Suprapubic skin (tissue), 3 donors: ENCODE results near the gene CRKL.

Experiments
- POLR2A ChIP-seq, 2 donors: fragments of 450-650 bp; IDR thresholded peaks; one replicate each; pipeline ENCODE4 v1.6.1; 2017; ENCODE audit warnings: antibody characterized with exemption in 2 of 2, mild to moderate bottlenecking in 2 of 2, moderate library complexity in 2 of 2
- TF ChIP-seq, protein P1 (sequence below), 2 donors: fragments of 200-600 bp in 1 of 2; fragments of 450-650 bp in 1 of 2; sonication (generic) in 1 of 2; IDR thresholded peaks; one replicate each; pipeline ENCODE4 v1.5.1; 2016 to 2019; ENCODE audit warnings: antibody characterized with exemption in 2 of 2, mild to moderate bottlenecking in 1 of 2, moderate library complexity in 1 of 2

DNA sequence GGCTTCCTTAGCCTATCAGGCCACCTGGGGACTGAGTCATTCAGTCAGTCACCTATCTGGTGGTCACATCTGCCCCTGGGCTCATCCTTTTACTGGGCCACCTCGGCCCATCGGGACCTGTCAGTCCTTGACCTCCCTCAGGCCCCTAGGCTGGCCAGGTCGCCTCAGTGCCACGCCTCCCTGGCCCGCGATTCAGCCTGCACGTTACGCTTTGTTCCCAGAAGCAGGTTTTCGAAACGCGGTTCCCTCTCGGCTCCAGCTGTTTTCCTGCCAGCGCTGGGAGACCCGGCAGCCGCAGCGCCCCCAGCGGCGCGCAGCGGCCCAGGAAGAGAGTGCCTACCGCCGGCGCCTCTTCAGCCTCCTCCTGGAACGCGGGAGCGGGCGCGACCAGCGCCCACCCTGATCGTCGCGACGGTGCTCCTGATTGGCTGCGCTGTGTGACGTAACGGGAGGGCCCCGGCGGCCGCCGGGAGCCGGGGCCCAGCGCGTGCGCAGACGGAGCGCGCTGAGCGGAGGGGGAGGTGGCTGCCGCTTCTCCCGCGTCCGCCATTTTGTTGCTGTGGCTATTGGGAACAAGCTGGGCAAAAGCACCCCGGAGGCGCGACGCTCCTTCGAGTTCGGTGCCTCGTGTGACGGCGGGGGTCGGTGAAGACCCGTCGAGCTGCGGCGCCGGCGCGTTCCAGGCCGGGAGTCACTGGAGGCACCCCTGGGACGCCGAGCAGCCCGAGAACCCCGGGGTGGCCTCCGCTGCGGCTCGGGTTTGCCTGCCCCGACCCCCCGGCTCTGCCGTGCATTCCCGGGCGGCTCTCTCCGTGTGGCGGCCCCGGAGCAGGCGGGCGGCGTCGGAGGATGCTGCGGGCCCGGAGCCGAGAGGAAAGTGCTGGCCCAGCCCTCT, at the start of gene CRKL:
- peak; percentile 24 to 73 for TF ChIP-seq POLR2A (IDR thresholded peaks at IDR 0.05)
- TF ChIP-seq, protein P1, sequence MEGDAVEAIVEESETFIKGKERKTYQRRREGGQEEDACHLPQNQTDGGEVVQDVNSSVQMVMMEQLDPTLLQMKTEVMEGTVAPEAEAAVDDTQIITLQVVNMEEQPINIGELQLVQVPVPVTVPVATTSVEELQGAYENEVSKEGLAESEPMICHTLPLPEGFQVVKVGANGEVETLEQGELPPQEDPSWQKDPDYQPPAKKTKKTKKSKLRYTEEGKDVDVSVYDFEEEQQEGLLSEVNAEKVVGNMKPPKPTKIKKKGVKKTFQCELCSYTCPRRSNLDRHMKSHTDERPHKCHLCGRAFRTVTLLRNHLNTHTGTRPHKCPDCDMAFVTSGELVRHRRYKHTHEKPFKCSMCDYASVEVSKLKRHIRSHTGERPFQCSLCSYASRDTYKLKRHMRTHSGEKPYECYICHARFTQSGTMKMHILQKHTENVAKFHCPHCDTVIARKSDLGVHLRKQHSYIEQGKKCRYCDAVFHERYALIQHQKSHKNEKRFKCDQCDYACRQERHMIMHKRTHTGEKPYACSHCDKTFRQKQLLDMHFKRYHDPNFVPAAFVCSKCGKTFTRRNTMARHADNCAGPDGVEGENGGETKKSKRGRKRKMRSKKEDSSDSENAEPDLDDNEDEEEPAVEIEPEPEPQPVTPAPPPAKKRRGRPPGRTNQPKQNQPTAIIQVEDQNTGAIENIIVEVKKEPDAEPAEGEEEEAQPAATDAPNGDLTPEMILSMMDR (IDR thresholded peaks at IDR 0.05): peak; percentile 89 to 99
